ENCODE data around the gene UBE2N.

- TF ChIP-seq CTCF (IDR thresholded peaks at IDR 0.05): no peak
- TF ChIP-seq POLR2A (IDR thresholded peaks at IDR 0.05): no peak
Measured at GRCh38 chr12:93425736-93426411, 15.9 kb downstream of the UBE2N start.
